Dermis blood vessel endothelial cell (primary cell): Measurements from ENCODE around the gene HOATZ. TPM values are rescaled to one million over a fixed set of nuclear protein-coding genes. Genes with fewer than 3 reads are reported as not detected.

ENCODE experiments used
- DNase-seq: peaks from one replicate; pipeline ENCODE4 v3.0.0; 2010
- total RNA-seq: library from RNA; depleted of rRNA; stranded (reverse); fragments of >200 nt; gene quantifications from 2 replicates; pipeline ENCODE4 v1.2.3, GENCODE V29; 2014

Gene HOATZ
- total RNA-seq, 1 donor from 2014 or later = not detected

DNA sequence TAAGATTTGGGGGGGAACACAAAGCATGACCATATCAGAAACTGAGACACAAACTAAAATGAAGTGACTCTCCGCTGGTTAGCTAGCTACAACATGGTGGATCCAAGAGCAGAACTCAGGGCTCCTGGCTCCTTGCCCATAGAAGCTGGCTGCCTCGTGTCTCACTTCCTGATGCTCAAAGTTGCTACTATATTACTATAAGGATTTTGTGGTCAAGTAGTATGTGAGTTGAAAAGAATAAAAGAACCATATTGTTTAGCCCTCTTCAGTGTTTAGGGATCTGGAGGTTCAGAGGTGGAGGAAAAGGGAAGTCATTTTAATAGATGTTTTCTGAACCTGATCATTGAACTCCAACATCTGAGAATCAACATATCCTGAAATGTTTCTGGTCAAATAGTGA lies 70.8 kb downstream of the HOATZ start:
- DNase-seq = peak; percentile 81

DNA sequence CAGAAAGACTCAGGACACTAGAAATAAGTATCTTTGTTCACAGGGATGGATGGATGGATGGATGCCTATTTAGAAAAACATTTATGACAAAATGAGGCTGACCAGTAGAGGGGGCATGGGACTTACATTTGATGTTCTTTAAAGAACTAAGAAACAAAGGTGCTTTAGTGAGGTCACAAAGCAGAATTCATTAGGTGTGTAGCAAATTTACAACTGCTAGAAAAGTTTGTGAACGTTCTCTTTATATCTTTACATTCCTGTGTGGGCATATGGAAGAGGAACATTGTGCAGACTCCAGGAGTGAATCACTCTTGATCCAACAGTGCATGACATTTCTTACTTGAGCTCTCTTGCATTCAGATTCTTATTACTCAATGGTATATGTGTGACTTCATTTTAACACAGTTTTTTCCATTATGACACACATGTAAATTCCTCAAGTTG lies 71.8 kb downstream of the HOATZ start:
- peak; percentile 74 for DNase-seq

Other genes with a start within 250 kb of the HOATZ start
- not detected in 2 replicates for gene POU2AF3, start 216.2 kb upstream of the HOATZ start, total RNA-seq
- not detected in 2 replicates for gene POU2AF1, start 135.5 kb upstream of the HOATZ start, total RNA-seq
- not detected in 2 replicates for gene BTG4, start 2.4 kb upstream of the HOATZ start, total RNA-seq
- gene LAYN, start 25.9 kb downstream of the HOATZ start, total RNA-seq = 71.8 and 91.7 TPM in 2 replicates
- 12.8 and 13.2 TPM in 2 replicates for gene SIK2, start 87.7 kb downstream of the HOATZ start, total RNA-seq